PC-3 (cell line): Measurements from ENCODE around the gene PEAK3.

Experiments used
- CTCF ChIP-seq: fragments of 300-600 bp; sonication (generic); conservative IDR thresholded peaks from 2 replicates; pipeline ENCODE4 v1.5.1; 2017; ENCODE audit warnings: antibody characterized with exemption, low read depth, mild to moderate bottlenecking, low read length
- EZH2 ChIP-seq: fragments of 300-600 bp; sonication (generic); IDR thresholded peaks from one replicate; pipeline ENCODE4 v1.6.1; 2017; ENCODE audit warnings: antibody characterized with exemption, mild to moderate bottlenecking, low read length; ENCODE audit not compliant: unreplicated experiment

- TF ChIP-seq EZH2 = no peak
- TF ChIP-seq CTCF = no peak
These were observed 47.5 kb upstream of the PEAK3 start for GRCh38 chr19:2329501-2329916.
